T-cell (primary cell): Measurements from ENCODE around the gene FHIT. TPM values are rescaled to one million over a fixed set of nuclear protein-coding genes. Genes with fewer than 3 reads are reported as not detected.
"Not testable (repeated sequence)": the region's sequence is repeated elsewhere in the genome, so short reads cannot be mapped to it uniquely, and the experiment has no call there.

Experiments used
- ATAC-seq, 4 experiments: fragments of 200-7000 bp in 3 of 4; fragments of 150-1000 bp in 1 of 4; cut with Tn5 transposase; replicated peaks in 1 of 4; 1 replicate in 3 of 4; 2 replicates in 1 of 4; pipeline ENCODE4 v1.10.0; 2021; ENCODE audit warnings: moderate library complexity in 3 of 4, mild to moderate bottlenecking in 2 of 4, moderate number of reproducible peaks in 1 of 4
- CTCF ChIA-PET, 2 donors: fragments of 300-600 bp; sonication (Branson Sonifier 250); formaldehyde crosslinking; loops; one replicate each; lab custom pipeline; 2022; ENCODE audit warnings: antibody characterized with exemption in 2 of 2; lab: Charles Lee
- POLR2A ChIA-PET, 2 donors: fragments of 300-600 bp; sonication (Branson Sonifier 250); formaldehyde crosslinking; loops; one replicate each; lab custom pipeline; 2022; ENCODE audit warnings: antibody characterized with exemption in 2 of 2; lab: Charles Lee
- DNase-seq, 35 experiments: peaks; one replicate each; pipeline versions ENCODE4 v3.0.0 to v3.0.0-alpha.2; 2013 to 2023
- H3K27ac ChIP-seq: one replicate; pipeline ENCODE4 v1.5.1; 2013; ENCODE audit warnings: low read length
- H3K27me3 ChIP-seq, 2 experiments: replicated peaks in 1 of 2; 1 replicate in 1 of 2; 2 replicates in 1 of 2; pipeline versions ENCODE4 v1.6.1 to v1.7.0; 2013; ENCODE audit warnings: low read length in 1 of 2, mixed read lengths in 1 of 2; ENCODE audit not compliant: control insufficient read depth in 2 of 2, insufficient read depth in 2 of 2; ENCODE audit errors: extremely low read depth in 1 of 2
- H3K36me3 ChIP-seq, 2 donors: 1 replicate in 1 of 2; 2 replicates in 1 of 2; pipeline versions ENCODE4 v1.6.1 to v1.7.0; 2013; ENCODE audit warnings: low read length in 1 of 2; ENCODE audit not compliant: control insufficient read depth in 2 of 2, insufficient read depth in 1 of 2; ENCODE audit errors: extremely low read depth in 1 of 2
- H3K4me1 ChIP-seq, 2 experiments: 1 replicate in 1 of 2; 2 replicates in 1 of 2; pipeline versions ENCODE4 v1.6.1 to v1.7.0; 2013; ENCODE audit warnings: low read length in 2 of 2, mixed read lengths in 1 of 2; ENCODE audit not compliant: insufficient read depth in 2 of 2, control insufficient read depth in 1 of 2; ENCODE audit errors: extremely low read depth in 1 of 2
- H3K4me3 ChIP-seq, 2 donors: 1 replicate in 1 of 2; 2 replicates in 1 of 2; pipeline versions ENCODE4 v1.5.1 to v1.7.0; 2013; ENCODE audit warnings: mild to moderate bottlenecking in 2 of 2, low read length in 1 of 2, moderate library complexity in 1 of 2; ENCODE audit not compliant: control insufficient read depth in 1 of 2; ENCODE audit errors: extremely low read depth in 1 of 2
- H3K9me3 ChIP-seq: 2 replicates; pipeline ENCODE4 v1.7.0; 2013
- H3K27ac Mint-ChIP-seq, 2 donors: one replicate each; pipeline ENCODE4 v1.8.0; 2020 to 2021; ENCODE audit warnings: mild to moderate bottlenecking in 2 of 2, mixed read lengths in 2 of 2
- H3K27me3 Mint-ChIP-seq, 2 donors: one replicate each; pipeline ENCODE4 v1.8.0; 2021 to 2022; ENCODE audit warnings: mixed read lengths in 2 of 2
- H3K36me3 Mint-ChIP-seq: one replicate; pipeline ENCODE4 v1.8.0; 2021; ENCODE audit warnings: mixed read lengths
- H3K4me1 Mint-ChIP-seq, 3 donors: one replicate each; pipeline ENCODE4 v1.8.0; 2020 to 2022; ENCODE audit warnings: mixed read lengths in 3 of 3, mild to moderate bottlenecking in 1 of 3
- H3K4me3 Mint-ChIP-seq, 3 donors: one replicate each; pipeline ENCODE4 v1.8.0; 2020 to 2022; ENCODE audit warnings: mild to moderate bottlenecking in 3 of 3, mixed read lengths in 3 of 3, moderate library complexity in 3 of 3
- H3K9me3 Mint-ChIP-seq, 3 donors: one replicate each; pipeline ENCODE4 v1.8.0; 2020 to 2022; ENCODE audit warnings: mixed read lengths in 3 of 3
- WGBS: methylation state at CpG from one replicate; pipeline ENCODE4 v1.1.5; 2013; ENCODE audit warnings: missing lambda C conversion rate; ENCODE audit not compliant: insufficient coverage; 5-methylcytosine and 5-hydroxymethylcytosine counted together
- total RNA-seq, 35 experiments: library from RNA in 6 of 35; stranded (reverse) in 6 of 35; fragments of 120-200 nt in 1 of 35; gene quantifications; one replicate each; pipeline versions ENCODE4 v1.2.1 to v1.2.4 and lab custom pipeline; 2013 to 2026

FHIT gene
- total RNA-seq, 5 donors from 2014 or later (not counting 1 experiment from before 2014, with no cell fraction given) = 33.1 to 197 (median 78.3) TPM

- Histone ChIP-seq H3K4me3 (no peak overlapping the region), H3K27ac (no peak overlapping the region), H3K36me3 (no peaks in the 10 kb centered on the region), H3K4me1 (no peaks in the 10 kb centered on the region), H3K27me3 (no peaks in the 10 kb centered on the region), H3K9me3 (no peaks in the 10 kb centered on the region)
- POLR2A ChIA-PET = no interaction called here
- no peak overlapping the region for H3K4me3 Mint-ChIP-seq
- DNase-seq = no peak
- CTCF ChIA-PET = interaction anchor here in 1 of 2 donors (0.6 kb wide), 1 partner anchor 34 kb away, joined by 3 read pairs; no protein-coding TSS in a partner anchor
- no peaks in the 10 kb centered on the region for H3K4me1 Mint-ChIP-seq
- H3K27ac Mint-ChIP-seq = no peak overlapping the region
- peaks cover 0 to 6% (median 0%) of the 10 kb centered on the region in 3 donors for H3K9me3 Mint-ChIP-seq
- ATAC-seq = no peak
- H3K36me3 Mint-ChIP-seq = no peaks in the 10 kb centered on the region
- H3K27me3 Mint-ChIP-seq = no peaks in the 10 kb centered on the region
- 71% methylated on average over 1 of the region's 2 CpGs for WGBS
Observed at GRCh38 chr3:61066800-61067199, 184.5 kb downstream of the FHIT start.

GRCh38 chr3:61066222-61066621 is 185.0 kb downstream of the FHIT start:
- H3K4me1 ChIP-seq, DNase-seq, H3K9me3 ChIP-seq, H3K4me3 Mint-ChIP-seq, H3K4me1 Mint-ChIP-seq, H3K27me3 ChIP-seq, H3K36me3 Mint-ChIP-seq, ATAC-seq, H3K27me3 Mint-ChIP-seq, H3K9me3 Mint-ChIP-seq, H3K4me3 ChIP-seq, H3K27ac Mint-ChIP-seq, H3K27ac ChIP-seq, CTCF ChIA-PET, POLR2A ChIA-PET, H3K36me3 ChIP-seq: not testable (repeated sequence)
- WGBS = no CpG with 5 or more reads among the region's 2 CpGs

GRCh38 chr3:61065451-61066011 is 185.7 kb downstream of the FHIT start:
- no peaks in the 10 kb centered on the region for H3K27me3 ChIP-seq
- H3K36me3 Mint-ChIP-seq = no peaks in the 10 kb centered on the region
- WGBS = no CpG with 5 or more reads among the region's 3 CpGs
- no peak overlapping the region for H3K4me3 ChIP-seq
- no peak for ATAC-seq
- no peak overlapping the region for H3K4me3 Mint-ChIP-seq
- no peak for DNase-seq
- no peaks in the 10 kb centered on the region for H3K36me3 ChIP-seq
- ChIA-PET POLR2A (no interaction called here), CTCF (no interaction called here)
- peaks cover 0 to 6% (median 0%) of the 10 kb centered on the region in 3 donors for H3K9me3 Mint-ChIP-seq
- no peaks in the 10 kb centered on the region for H3K9me3 ChIP-seq
- H3K4me1 ChIP-seq = no peaks in the 10 kb centered on the region
- no peak overlapping the region for H3K27ac ChIP-seq
- H3K27ac Mint-ChIP-seq = no peak overlapping the region
- H3K27me3 Mint-ChIP-seq = no peaks in the 10 kb centered on the region
- H3K4me1 Mint-ChIP-seq = no peaks in the 10 kb centered on the region

- no peak overlapping the region for H3K4me3 ChIP-seq
- no peaks in the 10 kb centered on the region for H3K9me3 ChIP-seq
- no peaks in the 10 kb centered on the region for H3K36me3 ChIP-seq
- WGBS = no CpG with 5 or more reads among the region's 2 CpGs
- no peak overlapping the region for H3K4me3 Mint-ChIP-seq
- no peaks in the 10 kb centered on the region for H3K27me3 Mint-ChIP-seq
- no peaks in the 10 kb centered on the region for H3K27me3 ChIP-seq
- ChIA-PET CTCF (no interaction called here), POLR2A (no interaction called here)
- H3K36me3 Mint-ChIP-seq = no peaks in the 10 kb centered on the region
- no peaks in the 10 kb centered on the region for H3K4me1 Mint-ChIP-seq
- ATAC-seq = no peak
- DNase-seq = no peak
- H3K9me3 Mint-ChIP-seq = peaks cover 0 to 6% (median 0%) of the 10 kb centered on the region in 3 donors
- H3K4me1 ChIP-seq = no peaks in the 10 kb centered on the region
- H3K27ac ChIP-seq = no peak overlapping the region
- H3K27ac Mint-ChIP-seq = no peak overlapping the region
Observed at GRCh38 chr3:61061092-61061723, 190.0 kb downstream of the FHIT start.

GRCh38 chr3:61060411-61060861 is 190.8 kb downstream of the FHIT start:
- H3K4me3 ChIP-seq = no peak overlapping the region
- no peak for ATAC-seq
- POLR2A ChIA-PET = no interaction called here
- no peaks in the 10 kb centered on the region for H3K36me3 ChIP-seq
- no peak for DNase-seq
- Mint-ChIP-seq H3K36me3 (no peaks in the 10 kb centered on the region), H3K27ac (no peak overlapping the region), H3K4me3 (no peak overlapping the region), H3K9me3 (peaks cover 0 to 6% (median 0%) of the 10 kb centered on the region in 3 donors), H3K27me3 (no peaks in the 10 kb centered on the region), H3K4me1 (no peaks in the 10 kb centered on the region)
- 55% methylated on average over 2 of the region's 2 CpGs for WGBS
- no peaks in the 10 kb centered on the region for H3K9me3 ChIP-seq
- H3K4me1 ChIP-seq = no peaks in the 10 kb centered on the region
- CTCF ChIA-PET = no interaction called here
- no peaks in the 10 kb centered on the region for H3K27me3 ChIP-seq
- no peak overlapping the region for H3K27ac ChIP-seq

- Histone ChIP-seq H3K36me3 (no peaks in the 10 kb centered on the region), H3K4me3 (no peak overlapping the region), H3K4me1 (no peaks in the 10 kb centered on the region), H3K27ac (no peak overlapping the region), H3K9me3 (no peaks in the 10 kb centered on the region), H3K27me3 (no peaks in the 10 kb centered on the region)
- ATAC-seq = no peak
- no CpG with 5 or more reads among the region's 2 CpGs for WGBS
- ChIA-PET CTCF (no interaction called here), POLR2A (no interaction called here)
- Mint-ChIP-seq H3K27me3 (no peaks in the 10 kb centered on the region), H3K4me3 (no peak overlapping the region), H3K4me1 (no peaks in the 10 kb centered on the region), H3K27ac (no peak overlapping the region), H3K9me3 (no peaks in the 10 kb centered on the region), H3K36me3 (no peaks in the 10 kb centered on the region)
- no peak for DNase-seq
Observed at GRCh38 chr3:61058836-61059235, 192.4 kb downstream of the FHIT start.
